A549 (cell line): Measurements from ENCODE around the gene THBS1. TPM values are rescaled to one million over a fixed set of nuclear protein-coding genes. Genes with fewer than 3 reads are reported as not detected.

Source experiments
- ATAC-seq, 2 experiments: fragments of 200-7000 bp in 1 of 2; fragments of >200 bp in 1 of 2; cut with Nextera tagmentation in 1 of 2; cut with Tn5 transposase in 1 of 2; 3 replicates each; pipeline versions ENCODE4 v1.8.0 to v1.9.1; 2018 to 2020; ENCODE audit warnings: mild to moderate bottlenecking in 1 of 2, moderate library complexity in 1 of 2
- CTCF ChIA-PET: fragments of 300-600 bp; sonication (Branson Sonifier 250); formaldehyde crosslinking; extraction: SDS; loops from one replicate; lab custom pipeline; 2021; ENCODE audit warnings: antibody characterized with exemption, inconsistent platforms; lab: Yijun Ruan, JAX
- POLR2A ChIA-PET: fragments of 350-600 bp; formaldehyde crosslinking; extraction: SDS; loops from one replicate; lab custom pipeline; 2021; ENCODE audit warnings: antibody characterized with exemption, inconsistent platforms; lab: Yijun Ruan, JAX
- DNase-seq, 2 experiments: peaks; one replicate each; pipeline versions ENCODE4 v3.0.0 to v3.0.0-alpha.2; 2011 to 2016; ENCODE audit warnings: low read depth in 1 of 2, low spot score in 1 of 2
- FAIRE-seq: peaks from 2 replicates; lab custom pipeline; 2011; peaks lifted over from hg19 to GRCh38; lab: Jason Lieb, UNC
- H3K27ac ChIP-seq, 2 experiments: fragments of >200 bp; sonication (Bioruptor Twin); formaldehyde crosslinking; 3 replicates each; pipeline ENCODE4 v1.5.1; 2016 to 2017
- H3K4me1 ChIP-seq: fragments of >200 bp; sonication (Bioruptor Twin); formaldehyde crosslinking; 3 replicates; pipeline ENCODE4 v1.6.1; 2016
- H3K4me2 ChIP-seq: fragments of >200 bp; sonication (Bioruptor Twin); formaldehyde crosslinking; 3 replicates; pipeline ENCODE4 v1.6.1; 2016
- H3K4me3 ChIP-seq: fragments of >200 bp; sonication (Bioruptor Twin); formaldehyde crosslinking; 3 replicates; pipeline ENCODE4 v1.5.1; 2016
- H3K9me3 ChIP-seq: fragments of >200 bp; sonication (Bioruptor Twin); formaldehyde crosslinking; 3 replicates; pipeline ENCODE4 v1.6.1; 2016
- CBX8 ChIP-seq: fragments of 200-600 bp; sonication (generic); IDR thresholded peaks from 2 replicates; pipeline ENCODE4 v1.6.1; 2016
- CEBPB ChIP-seq, 2 experiments: fragments of >200 bp in 1 of 2; sonication (Bioruptor Twin) in 1 of 2; formaldehyde crosslinking in 1 of 2; IDR thresholded peaks; 2 replicates each; pipeline ENCODE4 v1.6.1; 2012 to 2016
- CHD2 ChIP-seq: fragments of 150-350 bp; IDR thresholded peaks from 2 replicates; pipeline ENCODE4 v1.6.1; 2014; ENCODE audit warnings: low read length; ENCODE audit not compliant: partially characterized antibody
- EHF ChIP-seq: fragments of 250-450 bp; sonication (Bioruptor Pico); IDR thresholded peaks from 2 replicates; pipeline ENCODE4 v1.5.0; 2020; ENCODE audit warnings: mild to moderate bottlenecking
- EP300 ChIP-seq, 2 experiments: fragments of >200 bp; sonication (Bioruptor Twin); formaldehyde crosslinking; IDR thresholded peaks; 2 replicates in 1 of 2; 3 replicates in 1 of 2; pipeline ENCODE4 v1.6.1; 2016 to 2017
- FOSB ChIP-seq: fragments of 250-450 bp; sonication (Bioruptor Pico); IDR thresholded peaks from 2 replicates; pipeline ENCODE4 v1.5.0; 2020; ENCODE audit warnings: mild to moderate bottlenecking, moderate library complexity
- GATA3 ChIP-seq: IDR thresholded peaks from 2 replicates; pipeline ENCODE4 v1.6.1; 2012; ENCODE audit warnings: borderline replicate concordance
- HES2 ChIP-seq: fragments of >200 bp; sonication (Bioruptor Twin); formaldehyde crosslinking; IDR thresholded peaks from 2 replicates; pipeline ENCODE4 v1.6.1; 2016
- HMGXB4 ChIP-seq: fragments of 250-450 bp; sonication (Bioruptor Pico); IDR thresholded peaks from 2 replicates; pipeline ENCODE4 v1.5.0; 2021; ENCODE audit warnings: mild to moderate bottlenecking, moderate library complexity, borderline replicate concordance
- HOXA7 ChIP-seq: fragments of 250-450 bp; sonication (Bioruptor Pico); IDR thresholded peaks from 2 replicates; pipeline ENCODE4 v1.5.0; 2020; ENCODE audit warnings: mild to moderate bottlenecking, moderate library complexity
- HOXB13 ChIP-seq: fragments of 250-450 bp; sonication (Bioruptor Pico); IDR thresholded peaks from 2 replicates; pipeline ENCODE4 v1.5.0; 2020; ENCODE audit warnings: low read depth, mild to moderate bottlenecking, moderate library complexity
- JUNB ChIP-seq: fragments of >200 bp; sonication (Bioruptor Twin); formaldehyde crosslinking; IDR thresholded peaks from 2 replicates; pipeline ENCODE4 v1.6.1; 2016
- KDM5A ChIP-seq: fragments of 200-600 bp; sonication (generic); IDR thresholded peaks from 2 replicates; pipeline ENCODE4 v1.6.1; 2016; ENCODE audit warnings: antibody characterized with exemption, mild to moderate bottlenecking
- MAFK ChIP-seq: fragments of 450-650 bp; IDR thresholded peaks from 2 replicates; pipeline ENCODE4 v1.6.1; 2014; ENCODE audit not compliant: partially characterized antibody
- MAZ ChIP-seq: fragments of 150-350 bp; IDR thresholded peaks from 2 replicates; pipeline ENCODE4 v1.6.1; 2014; ENCODE audit warnings: antibody characterized with exemption, low read depth, low read length, borderline replicate concordance
- MYC ChIP-seq: IDR thresholded peaks from 2 replicates; pipeline ENCODE4 v1.6.1; 2012; ENCODE audit warnings: mild to moderate bottlenecking, inconsistent platforms, low read length, improper control_type of control experiment, borderline replicate concordance
- NFE2L2 ChIP-seq: fragments of 150-350 bp; conservative IDR thresholded peaks from 2 replicates; pipeline ENCODE4 v1.6.1; 2014; ENCODE audit warnings: low read length
- RAD21 ChIP-seq, 2 experiments: fragments of >200 bp in 1 of 2; sonication (Bioruptor Twin) in 1 of 2; formaldehyde crosslinking in 1 of 2; IDR thresholded peaks in 1 of 2; conservative IDR thresholded peaks in 1 of 2; 2 replicates in 1 of 2; 3 replicates in 1 of 2; pipeline ENCODE4 v1.6.1; 2012 to 2018; ENCODE audit warnings: inconsistent platforms in 1 of 2
- RCOR1 ChIP-seq: fragments of 150-350 bp; IDR thresholded peaks from 2 replicates; pipeline ENCODE4 v1.6.1; 2014; ENCODE audit warnings: antibody characterized with exemption, low read length, low read depth
- RFX5 ChIP-seq: fragments of 450-650 bp; IDR thresholded peaks from 2 replicates; pipeline ENCODE4 v1.7.1; 2014; ENCODE audit warnings: antibody characterized with exemption, mild to moderate bottlenecking, moderate library complexity
- RNF2 ChIP-seq: fragments of 200-600 bp; sonication (generic); IDR thresholded peaks from 2 replicates; pipeline ENCODE4 v1.6.1; 2016; ENCODE audit warnings: low read depth, mild to moderate bottlenecking, antibody characterized with exemption, moderate library complexity, borderline replicate concordance
- SMC3 ChIP-seq: fragments of >200 bp; sonication (Bioruptor Twin); formaldehyde crosslinking; IDR thresholded peaks from 3 replicates; pipeline ENCODE4 v1.6.1; 2018; ENCODE audit warnings: inconsistent platforms
- SREBF2 ChIP-seq: fragments of 450-650 bp; IDR thresholded peaks from 2 replicates; pipeline ENCODE4 v1.6.1; 2014; ENCODE audit warnings: mild to moderate bottlenecking, moderate library complexity
- TFCP2L1 ChIP-seq: fragments of 250-450 bp; sonication (Bioruptor Pico); IDR thresholded peaks from 2 replicates; pipeline ENCODE4 v1.5.0; 2021; ENCODE audit warnings: mild to moderate bottlenecking
- TP53 ChIP-seq: fragments of 250-450 bp; sonication (Bioruptor Pico); IDR thresholded peaks from 2 replicates; pipeline ENCODE4 v1.5.0; 2021; ENCODE audit warnings: mild to moderate bottlenecking, moderate library complexity
- ZC3H11A ChIP-seq: fragments of 450-650 bp; IDR thresholded peaks from 2 replicates; pipeline ENCODE4 v1.6.1; 2014; ENCODE audit warnings: antibody characterized with exemption, mild to moderate bottlenecking
- WGBS: methylation state at CpG from one replicate; pipeline ENCODE4 v1.1.6; 2017; ENCODE audit errors: missing lambda C conversion rate; 5-methylcytosine and 5-hydroxymethylcytosine counted together
- polyA plus RNA-seq, 4 experiments: library from polyadenylated mRNA; depleted of rRNA in 3 of 4; stranded (reverse); fragments of >200 nt; fragmentation: RNase III in 1 of 4; extraction: RNeasy Plus Mini Kit Qiagen cat#74134 plus additional on column Dnase treatment in 1 of 4; gene quantifications; 2 replicates in 3 of 4; 3 replicates in 1 of 4; pipeline ENCODE4 v1.2.3, GENCODE V29; 2011 to 2017

THBS1 gene
- polyA plus RNA-seq, 2 of the 4 experiments (the other 2 are of a cell fraction), result 46.8 to 54.9 TPM

GRCh38 chr15:39589193-39589814 lies 8.4 kb downstream of the THBS1 start:
- ChIA-PET POLR2A (no interaction called here), CTCF (no interaction called here)
- no peak for DNase-seq
- ATAC-seq, result no peak
- Histone ChIP-seq H3K4me2 (no peak overlapping the region), H3K9me3 (no peaks in the 10 kb centered on the region), H3K4me1 (peaks cover 7% of the 10 kb centered on the region), H3K4me3 (no peak overlapping the region), H3K27ac (no peak overlapping the region)
- FAIRE-seq, result no peak
- no peak for TF ChIP-seq SREBF2
- TF ChIP-seq JUNB, result no peak
- no peak for TF ChIP-seq CHD2
- TF ChIP-seq FOSB (CRISPR knock-in tag), result no peak
- no peak for TF ChIP-seq CBX8
- TF ChIP-seq RAD21 (conservative IDR thresholded peaks at IDR 0.05 in 1 of 2, IDR thresholded peaks at IDR 0.05 in 1 of 2), result no peak
- TF ChIP-seq TP53 (CRISPR knock-in tag), result no peak
- TF ChIP-seq ZC3H11A, result no peak
- no peak for TF ChIP-seq KDM5A
- no peak for TF ChIP-seq HOXA7 (CRISPR knock-in tag)
- TF ChIP-seq SMC3, result no peak
- TF ChIP-seq HMGXB4, result no peak
- TF ChIP-seq HES2, result no peak
- TF ChIP-seq RFX5, result no peak
- TF ChIP-seq NFE2L2, result no peak
- 94% methylated on average over 14 of the region's 14 CpGs for WGBS

- 92% methylated on average over 13 of the region's 13 CpGs for WGBS
- TF ChIP-seq EHF (CRISPR knock-in tag) (no peak), CEBPB (IDR thresholded peaks at IDR 0.05) (no peak), RNF2 (no peak), MAFK (no peak), EP300 (IDR thresholded peaks at IDR 0.05) (no peak), RCOR1 (no peak), GATA3 (no peak), KDM5A (no peak), TFCP2L1 (CRISPR knock-in tag) (no peak), NFE2L2 (no peak), HOXB13 (CRISPR knock-in tag) (no peak), ZC3H11A (no peak), MYC (no peak), MAZ (no peak)
- TF ChIP-seq, all 56 proteins: peak for 0
- Histone ChIP-seq H3K4me2 (no peak overlapping the region), H3K4me1 (peaks cover 13% of the 10 kb centered on the region), H3K4me3 (no peak overlapping the region), H3K9me3 (no peaks in the 10 kb centered on the region), H3K27ac (no peak overlapping the region)
- POLR2A ChIA-PET, result no interaction called here
- DNase-seq (no peak), ATAC-seq (no peak), FAIRE-seq (no peak)
- CTCF ChIA-PET, result no interaction called here
These were observed 9.2 kb downstream of the THBS1 start for GRCh38 chr15:39589815-39590644.
